ENCODE results near the gene SCAPER. TPM values are rescaled to one million over a fixed set of nuclear protein-coding genes. Genes with fewer than 3 reads are reported as not detected.

The SCAPER gene
- total and polyA plus RNA-seq, 2 of the 4 experiments (the other 2 are of a cell fraction), result 2.9 to 9.7 TPM

- Histone ChIP-seq H4K8ac (ENCODE audit: low read depth in 2 of 2, low read length in 2 of 2) (no peak overlapping the region), H2AK5ac (ENCODE audit: low read depth, low read length) (no peak overlapping the region), H3K36me3 (ENCODE audit: control insufficient read depth, insufficient read depth, low read length) (peaks cover 2% of the 10 kb centered on the region), H2AK9ac (replicated peaks; ENCODE audit: low read depth, low read length, poor library complexity) (no peak overlapping the region), H2AFZ (replicated peaks; ENCODE audit: low read length, poor library complexity) (no peak overlapping the region), H3K27ac (ENCODE audit: insufficient read depth, low read length) (no peak overlapping the region), H2BK120ac (ENCODE audit: low read depth, low read length) (no peak overlapping the region), H3K9me1 (ENCODE audit: insufficient read depth, low read length) (no peaks in the 10 kb centered on the region), H2BK5ac (ENCODE audit: low read depth, low read length, poor library complexity, severe bottlenecking) (no peak overlapping the region), H2BK20ac (ENCODE audit: low read depth, low read length) (no peak overlapping the region), H3K9ac (ENCODE audit: low read depth, low read length) (no peak overlapping the region), H3K79me1 (ENCODE audit: low read depth in 1 of 2, low read length in 2 of 2) (no peaks in the 10 kb centered on the region), H3K4me1 (ENCODE audit: control insufficient read depth, insufficient read depth, low read length) (no peaks in the 10 kb centered on the region), H2BK15ac (ENCODE audit: low read depth, low read length) (no peak overlapping the region), H3K18ac (ENCODE audit: low read depth, low read length) (no peak overlapping the region), H4K91ac (ENCODE audit: insufficient read depth, low read depth, low read length) (no peak overlapping the region), H4K5ac (ENCODE audit: low read depth, low read length) (no peak overlapping the region), H3K4ac (ENCODE audit: low read depth, low read length) (no peak overlapping the region), H3K14ac (replicated peaks; ENCODE audit: low read depth, low read length) (no peak overlapping the region), H3K9me3 (ENCODE audit: control insufficient read depth, insufficient read depth, low read length) (peaks cover 2% of the 10 kb centered on the region; the same call in 1 of the 2 replicates), H4K20me1 (ENCODE audit: insufficient read depth, low read length) (no peaks in the 10 kb centered on the region), H3K4me3 (ENCODE audit: insufficient read depth, low read depth, low read length) (no peak overlapping the region), H3K4me2 (ENCODE audit: low read depth, low read length) (no peak overlapping the region), H3K56ac (ENCODE audit: extremely low read depth, insufficient read depth, low read length) (no peak overlapping the region), H3K23ac (ENCODE audit: low read depth, low read length) (no peak overlapping the region), H3K27me3 (ENCODE audit: control insufficient read depth, insufficient read depth, low read length) (no peaks in the 10 kb centered on the region)
- POLR2A ChIA-PET (ENCODE audit: unreplicated experiment), result no interaction called here
- WGBS, 2 experiments (ENCODE audit: extremely low coverage in 2 of 2, insufficient read length in 1 of 2), result no CpG with 5 or more reads among the region's 1 CpG
- DNase-seq (no peak), ATAC-seq (ENCODE audit: low read depth) (no peak)
- TF ChIP-seq MAFK (IDR thresholded peaks at IDR 0.05; ENCODE audit: low read depth, low read length) (peak; percentile 69), MXI1 (IDR thresholded peaks at IDR 0.05; ENCODE audit: borderline replicate concordance, low read depth, low read length) (no peak)
- intact Hi-C loops (cut with micrococcal nuclease), result no loop called here
- in situ Hi-C loops (cut with MboI; ENCODE audit: low sequenced_read_pairs), result no loop called here
- dilution Hi-C loops (cut with HindIII; ENCODE audit: low sequenced_read_pairs, unreplicated experiment), result no loop called here
- BruUV-seq (replicated peaks), result no TSS peak
- CTCF ChIA-PET, result no interaction called here
Measured at GRCh38 chr15:76773234-76773633, 131.9 kb downstream of the SCAPER start.
